NCI-H187 treated with DMSO at 0.1 percent for 48 hours (cell line): ENCODE measurements around the gene DNAH14.
"Not testable (repeated sequence)": the region's sequence is repeated elsewhere in the genome, so short reads cannot be mapped to it uniquely, and the experiment has no call there.

Experiments
- DNase-seq: peaks from one replicate; lab custom pipeline; 2025; lab: John Stamatoyannopoulos, UW

Gene DNAH14

DNA sequence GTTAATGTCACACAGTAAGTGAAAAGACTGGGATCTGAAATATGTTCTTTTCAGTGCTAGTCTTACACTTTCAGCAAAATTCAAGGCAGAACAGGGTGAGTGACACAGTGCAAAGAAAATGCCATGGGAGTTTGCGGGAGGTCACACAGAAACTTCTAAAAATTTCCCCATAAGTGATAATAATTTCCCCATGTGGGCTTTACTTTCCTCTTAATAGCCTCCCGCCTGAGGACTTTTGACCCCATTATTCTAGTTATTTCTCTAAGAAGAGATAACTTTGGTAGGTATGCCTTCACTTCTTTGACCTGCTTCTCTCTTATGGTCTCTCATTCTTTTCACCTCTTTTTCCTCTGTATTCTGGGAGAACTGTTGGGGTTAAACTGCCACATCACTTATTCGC lies 8.1 kb upstream of the DNAH14 start:
- DNase-seq: no peak

DNA sequence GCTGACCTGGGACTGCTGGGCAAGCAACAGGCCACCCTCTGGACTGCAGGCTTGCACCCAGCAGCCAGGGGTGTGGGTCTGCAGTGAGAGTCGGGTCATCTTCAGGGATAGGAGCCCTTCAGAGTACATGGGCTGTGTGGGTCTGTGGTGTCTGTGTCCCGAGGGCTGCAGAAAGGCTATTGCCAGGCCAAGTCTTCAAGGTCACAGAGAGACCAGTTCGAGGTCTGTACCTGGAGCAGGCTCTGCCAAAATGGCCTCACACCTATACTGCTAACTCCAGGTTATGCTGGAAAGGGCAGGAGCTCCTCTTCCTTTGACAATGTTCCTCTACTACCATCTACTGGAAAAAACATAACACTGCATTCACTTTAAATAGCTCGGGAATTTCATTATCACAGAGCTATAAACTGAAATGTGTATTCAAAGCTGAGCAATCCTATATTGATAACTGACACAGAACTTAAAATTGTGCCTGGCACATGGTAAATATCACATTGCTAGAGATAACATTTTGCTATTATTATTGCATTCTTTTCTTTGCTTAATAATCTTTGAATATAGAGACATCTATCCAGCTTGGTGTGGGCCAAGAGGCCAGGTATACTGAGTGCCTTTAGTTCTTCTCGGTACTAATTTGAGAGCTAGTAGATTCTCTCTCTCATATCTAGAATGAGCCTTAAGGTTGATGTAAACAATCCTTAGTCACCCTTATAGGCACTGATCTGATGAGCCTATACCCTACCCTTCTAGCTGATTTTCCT lies 6.9 kb upstream of the DNAH14 start:
- no peak for DNase-seq

DNA sequence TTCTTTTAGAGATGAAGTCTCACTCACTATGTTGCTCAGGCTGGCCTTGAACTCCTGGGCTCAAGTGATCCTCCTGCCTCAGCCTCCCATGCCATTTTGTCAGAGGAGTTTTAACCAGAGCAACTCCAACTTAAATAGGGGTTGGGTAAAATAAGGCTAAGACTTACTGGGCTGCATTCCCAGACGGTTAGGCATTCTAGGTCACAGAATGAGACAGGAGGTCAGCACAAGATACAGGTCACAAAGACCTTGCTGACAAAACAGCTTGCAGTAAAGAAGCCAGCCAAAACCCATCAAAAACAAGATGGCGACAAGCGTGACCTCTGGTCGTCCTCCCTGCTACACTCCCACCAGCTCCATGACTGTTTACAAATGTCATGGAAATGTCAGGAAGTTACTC lies 5.7 kb upstream of the DNAH14 start:
- no peak for DNase-seq

DNA sequence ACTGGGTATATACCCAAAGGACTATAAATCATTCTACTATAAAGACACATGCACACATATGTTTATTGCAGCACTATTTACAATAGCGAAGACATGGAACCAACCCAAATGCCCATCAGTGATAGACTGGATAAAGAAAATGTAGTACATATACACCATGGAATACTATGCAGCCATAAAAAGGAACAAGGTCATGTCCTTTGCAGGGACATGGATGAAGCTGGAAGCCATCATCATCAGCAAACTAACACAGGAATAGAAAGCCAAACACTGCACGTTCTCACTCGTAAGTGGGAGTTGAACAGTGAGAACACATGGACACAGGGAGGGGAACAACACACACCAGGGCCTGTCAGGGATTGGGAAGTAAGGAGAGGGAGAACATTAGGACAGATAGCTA lies 1.8 kb upstream of the DNAH14 start:
- DNase-seq: not testable (repeated sequence)

DNA sequence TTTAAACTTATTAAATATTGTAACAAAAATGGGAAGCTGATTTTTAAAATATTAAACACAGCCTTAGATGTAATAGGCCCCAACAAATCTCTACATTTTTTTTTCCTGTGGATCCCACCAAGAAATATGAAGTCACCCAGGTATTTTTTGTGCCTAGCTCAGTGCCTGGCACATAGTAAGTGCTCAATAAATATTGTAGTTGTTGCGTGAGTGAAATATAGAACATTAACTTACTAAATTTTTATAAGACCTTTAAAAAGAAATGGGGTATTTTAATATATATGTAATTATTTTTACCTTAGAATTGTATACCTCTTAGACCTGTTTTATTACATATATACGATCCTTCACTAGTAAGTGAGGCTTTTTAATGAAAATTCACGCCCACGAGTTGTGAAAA lies 569 bp upstream of the DNAH14 start:
- DNase-seq: no peak

DNA sequence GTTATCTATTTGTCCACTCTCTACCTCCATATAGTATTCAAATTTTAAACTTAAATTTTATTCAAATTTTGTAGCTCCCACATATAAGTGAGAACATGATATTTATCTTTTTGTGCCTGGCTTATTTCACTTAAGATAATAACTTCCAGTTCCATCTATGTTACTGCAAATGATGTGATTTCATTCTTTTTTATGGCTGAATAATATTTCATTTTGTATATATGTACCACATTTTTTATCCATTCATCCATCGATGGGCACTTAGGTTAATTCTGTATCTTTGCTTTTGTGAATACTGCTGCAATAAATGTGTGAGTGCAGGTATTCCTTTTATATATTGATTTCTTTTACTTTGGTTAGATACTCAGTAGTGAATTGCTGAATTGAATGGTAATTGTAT lies 2.1 kb downstream of the DNAH14 start:
- DNase-seq: no peak

DNA sequence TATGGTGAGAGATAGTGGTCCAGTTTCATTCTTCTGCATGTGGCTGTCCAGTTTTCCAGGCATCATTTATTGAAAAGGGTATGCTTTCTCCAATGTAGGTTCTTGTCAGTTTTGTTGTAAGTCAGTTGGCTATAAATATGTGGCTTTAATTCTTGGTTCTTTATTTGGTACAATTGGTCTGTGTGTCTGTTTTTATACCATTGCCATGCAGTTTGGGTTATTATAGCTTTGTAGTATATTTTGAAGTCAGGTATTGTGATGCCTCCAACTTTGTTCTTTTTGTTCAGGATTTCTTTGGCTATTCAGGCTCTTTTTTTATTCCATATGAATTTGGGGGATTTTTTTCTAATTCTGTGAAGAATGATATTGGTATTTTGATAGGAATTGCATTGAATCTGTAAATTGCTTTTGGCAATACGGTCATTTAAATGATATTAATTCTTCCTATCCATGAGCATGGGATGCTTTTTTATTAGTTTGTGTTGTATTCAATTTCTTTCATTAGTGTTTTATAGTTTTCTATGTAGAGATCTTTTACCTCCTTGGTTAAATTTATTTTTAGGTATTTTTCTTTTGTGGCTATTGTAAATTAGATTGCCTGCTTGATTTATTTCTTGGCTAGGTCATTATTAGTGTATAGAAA lies 3.3 kb downstream of the DNAH14 start:
- DNase-seq: no peak

DNA sequence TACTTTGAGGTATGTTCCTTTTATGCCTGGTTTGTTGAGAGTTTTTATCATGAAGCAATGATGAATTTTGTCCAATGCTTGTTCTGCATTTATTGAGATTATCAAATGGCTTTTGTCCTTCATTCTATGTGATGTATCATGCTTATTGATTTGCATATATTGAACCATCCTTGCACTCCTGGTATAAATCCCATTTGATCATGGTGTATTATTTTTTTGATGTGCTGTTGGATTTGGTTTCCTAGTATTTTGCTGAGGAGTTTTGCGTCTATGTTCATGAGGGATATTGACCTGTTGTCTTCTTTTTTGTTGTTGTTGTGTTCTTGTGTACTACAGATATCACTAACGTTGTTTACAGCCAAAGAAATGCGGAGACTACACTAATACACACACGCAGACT lies 4.1 kb downstream of the DNAH14 start:
- no peak for DNase-seq

DNA sequence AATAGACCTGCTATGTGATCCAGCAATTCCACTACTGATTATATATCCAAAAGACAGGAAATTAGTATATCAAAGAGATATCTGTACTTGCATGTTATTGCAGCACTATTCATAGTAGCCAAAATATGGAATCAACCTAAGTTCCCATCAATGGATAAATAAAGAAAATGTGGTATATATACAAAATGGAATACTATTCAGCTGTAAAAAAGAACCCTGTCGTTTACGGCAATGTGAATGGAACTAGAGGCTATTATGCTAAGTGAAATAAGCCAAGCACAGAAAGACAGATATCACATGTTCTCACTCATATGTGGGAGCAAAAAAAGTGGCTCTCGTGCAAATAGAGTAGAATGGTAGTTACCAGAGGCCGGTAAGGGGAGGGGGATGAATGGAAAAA lies 9.2 kb downstream of the DNAH14 start:
- no peak for DNase-seq

DNA sequence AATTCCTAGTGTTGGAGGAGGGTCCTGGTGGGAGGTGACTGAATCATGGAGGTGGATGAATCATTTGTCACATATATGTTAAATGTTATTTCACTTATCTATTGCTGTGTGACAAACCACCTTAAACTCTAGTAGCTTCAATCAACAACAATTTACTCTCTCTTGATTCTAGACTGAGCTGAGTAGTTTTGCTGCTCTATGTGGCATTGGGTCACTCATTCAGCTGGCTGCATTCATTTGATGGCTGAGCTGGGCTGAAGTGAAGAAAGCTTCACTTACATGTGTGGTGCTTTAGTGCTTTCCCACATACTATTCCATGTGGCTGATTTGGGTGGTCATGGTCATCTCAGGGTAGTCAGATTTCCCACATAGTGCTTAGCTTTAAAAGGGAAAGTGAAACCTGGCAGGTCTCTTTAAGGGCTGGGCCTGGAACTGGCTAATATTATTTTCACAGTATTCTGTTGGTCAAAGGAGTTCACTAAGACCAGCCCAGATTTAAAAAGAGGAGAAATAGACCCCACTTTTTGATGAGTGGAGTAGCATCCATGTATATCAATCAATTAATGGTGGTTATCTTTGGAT lies 10.5 kb downstream of the DNAH14 start:
- no peak for DNase-seq

DNA sequence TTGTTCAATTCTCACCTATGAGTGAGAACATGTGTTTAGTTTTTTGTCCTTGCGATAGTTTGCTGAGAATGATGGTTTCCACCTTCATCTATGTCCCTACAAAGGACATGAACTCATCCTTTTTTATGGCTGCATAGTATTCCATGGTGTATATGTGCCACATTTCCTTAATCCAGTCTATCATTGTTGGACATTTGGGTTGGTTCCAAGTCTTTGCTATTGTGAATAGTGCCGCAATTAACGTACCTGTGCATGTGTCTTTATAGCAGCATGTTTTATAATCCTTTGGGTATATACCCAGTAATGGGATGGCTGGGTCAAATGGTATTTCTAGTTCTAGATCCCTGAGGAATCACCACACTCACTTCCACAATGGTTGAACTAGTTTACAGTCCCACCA lies 11.3 kb downstream of the DNAH14 start:
- DNase-seq: not testable (repeated sequence)

DNA sequence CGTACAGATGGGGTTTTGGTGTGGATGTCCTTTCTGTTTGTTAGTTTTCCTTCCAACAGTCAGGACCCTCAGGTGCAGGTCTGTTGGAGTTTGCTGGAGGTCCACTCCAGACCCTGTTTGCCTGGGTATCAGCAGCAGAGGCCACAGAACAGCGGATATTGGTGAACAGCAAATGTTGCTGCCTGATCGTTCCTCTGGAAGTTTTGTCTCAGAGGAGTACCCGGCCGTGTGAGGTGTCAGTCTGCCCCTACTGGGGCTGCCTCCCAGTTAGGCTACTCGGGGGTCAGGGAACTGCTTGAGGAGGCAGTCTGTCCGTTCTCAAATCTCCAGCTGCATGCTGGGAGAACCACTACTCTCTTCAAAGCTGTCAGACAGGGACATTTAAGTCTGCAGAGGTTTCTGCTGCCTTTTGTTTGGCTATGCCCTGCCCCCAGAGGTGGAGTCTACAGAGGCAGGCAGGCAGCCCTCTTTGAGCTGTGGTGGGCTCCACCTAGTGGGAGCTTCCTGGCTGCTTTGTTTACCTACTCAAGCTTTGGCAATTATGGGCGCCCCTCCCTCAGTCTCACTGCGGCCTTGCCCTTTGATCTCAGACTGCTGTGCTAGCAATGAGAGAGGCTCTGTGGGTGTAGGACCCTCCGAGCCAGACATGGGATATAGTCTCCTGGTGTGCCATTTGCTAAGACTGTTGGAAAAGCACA lies 16.3 kb downstream of the DNAH14 start:
- DNase-seq: not testable (repeated sequence)

DNA sequence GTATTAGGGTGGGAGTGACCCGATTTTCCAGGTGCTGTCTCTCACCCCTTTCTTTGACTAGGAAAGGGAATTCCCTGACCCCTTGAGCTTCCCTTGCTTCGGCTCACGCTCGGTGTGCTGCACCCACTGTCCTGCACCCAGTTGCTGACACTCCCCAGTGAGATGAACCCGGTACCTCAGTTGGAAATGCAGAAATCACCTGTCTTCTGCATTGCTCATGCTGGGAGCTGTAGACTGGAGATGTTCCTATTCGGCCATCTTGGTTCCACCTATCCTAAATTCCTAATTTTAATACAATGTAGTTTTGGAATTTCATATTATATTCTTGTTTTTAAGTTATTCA lies 16.8 kb downstream of the DNAH14 start:
- DNase-seq: not testable (repeated sequence)

DNA sequence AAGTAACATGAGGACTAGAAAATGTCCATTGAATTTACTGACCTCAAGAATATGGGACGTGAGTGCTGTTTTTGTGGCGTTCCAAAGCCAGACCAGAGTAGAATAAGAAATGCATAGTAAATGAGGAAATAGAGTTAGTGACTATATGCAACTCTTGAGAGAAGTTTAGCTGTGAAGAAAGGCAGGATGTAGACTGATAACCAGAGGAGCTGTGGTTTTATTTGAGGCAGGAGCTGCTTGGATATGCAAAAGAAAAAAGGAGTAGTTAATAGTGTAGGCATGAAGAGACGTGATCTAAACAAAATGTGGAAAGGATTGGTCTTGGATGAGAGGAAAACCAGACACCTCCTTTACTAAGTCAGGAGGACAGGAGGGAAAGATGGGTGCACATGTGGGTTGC lies 28.2 kb downstream of the DNAH14 start:
- DNase-seq: no peak

DNA sequence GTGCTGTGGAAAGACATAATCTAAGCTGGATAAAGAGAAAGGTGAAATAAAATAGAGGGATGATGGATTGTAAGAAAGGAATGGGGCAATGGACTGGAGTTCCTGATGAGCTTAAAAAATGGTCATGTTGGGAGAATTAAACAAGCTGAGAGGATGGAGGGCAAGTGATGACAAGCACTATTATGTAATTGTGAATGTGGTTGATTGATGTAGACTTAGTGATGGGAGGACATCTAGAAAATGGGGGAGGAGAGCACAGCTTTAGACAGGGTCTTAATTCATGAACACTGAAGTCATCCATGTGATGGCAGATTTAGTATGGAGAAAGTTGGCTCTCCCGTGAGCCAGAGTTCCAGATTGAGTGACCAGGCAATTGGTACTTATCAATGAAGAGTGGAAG lies 29.0 kb downstream of the DNAH14 start:
- DNase-seq: no peak

DNA sequence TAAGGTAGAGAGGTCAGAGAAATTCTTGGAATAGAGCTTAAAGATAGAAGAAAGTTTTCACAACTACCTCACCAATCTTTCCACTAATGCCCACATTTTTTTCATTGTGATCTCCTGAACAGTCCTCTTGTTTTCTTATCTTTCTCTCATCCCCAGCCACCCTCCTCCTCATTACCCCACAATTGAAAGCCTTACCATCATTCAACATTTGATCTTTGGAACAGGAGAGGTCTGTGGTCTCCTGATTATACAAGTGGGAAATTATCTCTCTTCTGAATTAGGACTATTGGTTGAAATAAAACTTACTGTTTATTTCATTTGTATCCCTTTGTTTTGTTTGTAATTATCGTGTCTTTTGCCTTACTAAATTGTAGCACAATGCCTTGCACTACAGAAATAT lies 29.6 kb downstream of the DNAH14 start:
- DNase-seq: no peak

DNA sequence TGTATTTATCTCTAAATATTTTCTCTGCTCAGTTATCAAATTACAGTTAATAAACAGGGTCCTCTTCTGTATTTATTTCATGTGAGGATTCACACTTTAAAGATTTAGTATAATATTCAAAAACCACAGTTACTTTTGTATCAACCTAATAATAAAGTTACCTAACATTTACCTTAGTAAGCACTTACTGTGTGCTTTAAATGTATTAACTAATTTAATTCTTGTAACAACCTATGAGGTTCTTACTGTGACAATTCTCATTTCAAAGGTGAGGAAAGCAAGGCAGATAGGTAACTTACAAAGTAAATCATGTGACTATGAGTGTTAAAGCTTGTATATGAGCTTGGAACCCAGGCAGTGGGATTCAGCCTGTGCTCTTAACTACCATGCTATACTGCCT lies 30.2 kb downstream of the DNAH14 start:
- DNase-seq: no peak

DNA sequence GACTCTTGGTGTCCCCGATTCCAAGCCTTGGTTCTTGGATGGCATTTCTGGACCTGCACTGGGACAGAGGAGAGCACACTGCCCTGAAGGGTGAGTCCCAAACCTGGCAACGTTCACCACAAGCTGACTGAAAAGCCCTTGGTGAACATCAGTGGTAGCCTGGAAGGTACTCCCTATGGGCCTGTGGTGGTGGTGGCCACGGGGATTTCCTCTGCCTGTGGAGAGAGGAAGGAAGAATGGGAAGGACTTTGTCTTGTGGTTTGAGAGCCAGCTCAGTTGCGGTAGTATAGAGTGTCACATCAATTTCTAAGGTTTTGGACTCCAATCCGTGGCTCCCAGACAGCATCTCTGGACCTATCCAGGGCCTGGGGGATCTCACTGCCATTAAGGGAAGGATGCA lies 50.7 kb downstream of the DNAH14 start:
- DNase-seq: no peak

DNA sequence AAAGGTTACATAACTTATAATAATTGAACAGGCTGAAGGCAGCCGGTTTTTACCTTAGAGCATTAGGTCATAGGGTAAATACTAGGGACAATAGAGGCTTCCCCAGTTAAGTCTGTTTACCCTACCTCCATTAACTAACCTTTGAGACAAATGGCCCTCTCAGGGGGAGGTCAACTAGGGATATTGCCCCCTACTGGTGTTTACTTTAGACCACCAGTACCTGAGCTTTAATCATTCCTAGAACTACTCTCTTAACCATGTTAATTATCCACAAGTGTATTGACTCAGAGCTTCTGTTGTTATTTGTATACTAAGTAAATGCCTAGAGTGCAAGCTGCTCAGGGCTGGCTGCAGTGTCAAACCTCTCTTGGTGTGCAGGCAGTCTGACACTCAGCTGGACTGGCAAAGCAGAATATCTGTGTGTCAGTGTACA lies 52.5 kb downstream of the DNAH14 start:
- not testable (repeated sequence) for DNase-seq

DNA sequence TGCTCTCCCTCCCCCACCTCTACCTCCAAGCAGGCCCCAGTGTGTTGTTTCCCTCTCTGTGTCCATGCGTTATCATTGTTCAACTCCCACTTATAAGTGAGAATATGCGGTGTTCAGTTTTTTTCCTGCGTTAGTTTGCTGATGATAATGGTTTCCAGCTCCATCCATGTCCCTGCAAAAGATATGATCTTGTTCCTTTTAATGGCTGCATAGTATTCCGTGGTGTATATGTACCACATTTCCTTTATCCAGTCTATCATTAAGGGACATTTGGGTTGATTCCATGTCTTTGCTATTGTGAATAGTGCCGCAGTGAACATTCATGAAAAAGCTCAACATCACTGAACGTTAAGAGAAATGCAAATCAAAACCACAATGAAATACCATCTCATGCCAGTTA lies 58.6 kb downstream of the DNAH14 start:
- no peak for DNase-seq

DNA sequence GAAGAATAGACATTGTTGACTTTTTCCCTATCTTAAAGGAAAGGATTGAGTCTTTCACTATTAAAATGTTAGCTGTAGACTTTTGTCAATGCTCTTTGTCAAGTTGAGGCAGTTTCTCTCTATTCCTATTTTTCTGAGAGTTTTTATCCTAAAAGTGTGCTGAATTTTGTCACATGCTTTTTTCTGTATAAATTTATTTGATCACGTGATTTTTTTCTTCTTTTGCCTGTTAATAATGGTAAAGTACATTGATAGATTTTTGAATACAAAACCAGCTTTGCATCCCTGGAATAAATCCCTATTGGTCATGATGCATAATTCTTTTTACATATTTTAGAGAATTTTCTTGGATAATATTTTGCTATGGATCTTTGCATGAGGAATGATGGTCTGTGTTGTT lies 60.1 kb downstream of the DNAH14 start:
- DNase-seq: no peak

DNA sequence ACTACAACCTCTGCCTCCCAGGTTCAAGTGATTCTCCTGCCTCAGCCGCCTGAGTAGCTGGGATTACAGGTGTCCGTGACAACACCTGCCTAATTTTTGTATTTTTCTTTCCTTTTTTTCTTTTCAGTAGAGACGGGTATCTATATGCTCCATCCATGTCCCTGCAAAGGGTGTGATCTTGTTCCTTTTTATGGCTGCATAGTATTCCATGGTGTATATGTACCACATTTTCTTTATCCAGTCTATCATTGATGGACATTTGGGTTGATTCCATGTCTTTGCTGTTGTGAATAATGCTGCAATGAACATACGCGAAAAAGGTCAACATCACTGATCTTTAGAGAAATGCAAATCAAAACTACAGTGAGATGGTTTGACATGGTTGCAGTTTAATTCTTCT lies 62.1 kb downstream of the DNAH14 start:
- not testable (repeated sequence) for DNase-seq

DNA sequence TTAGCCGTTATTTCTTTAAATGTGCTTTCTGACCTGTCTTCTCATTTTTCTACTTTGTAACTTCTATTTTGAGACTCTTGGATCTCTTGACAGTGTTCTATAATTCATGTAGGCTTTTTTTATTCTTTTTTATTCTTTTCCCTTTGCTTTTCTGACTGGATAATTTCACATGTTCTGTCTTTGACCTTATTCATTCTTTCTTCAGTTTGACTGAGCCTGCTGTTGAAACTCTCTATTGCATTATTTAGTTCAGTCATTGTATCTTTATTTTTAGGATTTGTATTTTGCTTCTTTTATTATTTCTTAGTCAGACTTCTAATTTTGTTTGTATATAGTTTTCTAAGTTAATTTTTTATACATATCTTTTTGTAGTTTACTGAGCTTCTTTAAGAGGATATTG lies 66.1 kb downstream of the DNAH14 start:
- no peak for DNase-seq
